Colonic mucosa (tissue), 4 donors: ENCODE measurements around the gene TRAPPC12. TPM values are rescaled to one million over a fixed set of nuclear protein-coding genes. Genes with fewer than 3 reads are reported as not detected.
"Not testable (repeated sequence)": the region's sequence is repeated elsewhere in the genome, so short reads cannot be mapped to it uniquely, and the experiment has no call there.

Experiments
- DNase-seq: peaks from one replicate; pipeline ENCODE4 v3.0.0-alpha.2; 2020
- H3K27ac ChIP-seq: fragments of 200-600 bp; one replicate; pipeline ENCODE4 v1.8.0; 2021
- H3K27me3 ChIP-seq: fragments of 200-600 bp; one replicate; pipeline ENCODE4 v1.8.0; 2021
- H3K36me3 ChIP-seq: fragments of 200-600 bp; one replicate; pipeline ENCODE4 v1.8.0; 2021
- H3K4me1 ChIP-seq: fragments of 200-600 bp; one replicate; pipeline ENCODE4 v1.8.0; 2021; ENCODE audit warnings: mild to moderate bottlenecking
- H3K4me3 ChIP-seq: fragments of 200-600 bp; one replicate; pipeline ENCODE4 v1.8.0; 2021
- H3K9ac ChIP-seq, 2 donors: one replicate each; pipeline ENCODE4 v1.7.0; 2013; ENCODE audit warnings: control low read depth in 2 of 2, low read depth in 2 of 2, low read length in 2 of 2
- H3K9me3 ChIP-seq: fragments of 200-600 bp; one replicate; pipeline ENCODE4 v1.8.0; 2021
- CTCF ChIP-seq: fragments of 200-600 bp; IDR thresholded peaks from one replicate; pipeline ENCODE4 v1.8.0; 2022; ENCODE audit warnings: antibody characterized with exemption, mild to moderate bottlenecking
- intact Hi-C: fragments of 100-400 bp; cut with DNase I; formaldehyde crosslinking; loops from one replicate; pipeline ENCODE4 v1.14.1; 2022
- total RNA-seq, 2 donors: library from RNA; stranded (reverse); fragmentation: NEBNext Ultra II Directional in 1 of 2; extraction: Animal tissue kit (Norgen Biotek cat#: 25700) in 1 of 2; gene quantifications; one replicate each; pipeline ENCODE4 v1.2.1, GENCODE V29; 2021
- donor health status: healthy.
- donor health status: DM: no; HTN: no; CAD: no.
- donor health status: DM: no; HTN: no; CAD: no.

TRAPPC12 gene
- total RNA-seq, 2 donors from 2014 or later: 59.1 to 91.5 TPM

- TF ChIP-seq CTCF: no peak
- intact Hi-C loops: no loop called here
- Histone ChIP-seq H3K4me3 (no peak overlapping the region), H3K9ac (no peak overlapping the region), H3K27ac (no peak overlapping the region), H3K36me3 (peaks cover 9% of the 10 kb centered on the region), H3K27me3 (no peaks in the 10 kb centered on the region), H3K9me3 (no peaks in the 10 kb centered on the region), H3K4me1 (no peaks in the 10 kb centered on the region)
- DNase-seq: no peak
Measured at GRCh38 chr2:3446381-3446780, 66.9 kb downstream of the TRAPPC12 start.

GRCh38 chr2:3447186-3447585 is 67.7 kb downstream of the TRAPPC12 start:
- H3K4me1 ChIP-seq, H3K9me3 ChIP-seq, intact Hi-C loops, DNase-seq, H3K9ac ChIP-seq, H3K4me3 ChIP-seq, H3K27ac ChIP-seq, H3K27me3 ChIP-seq, H3K36me3 ChIP-seq: not testable (repeated sequence)

GRCh38 chr2:3447789-3448317 is 68.4 kb downstream of the TRAPPC12 start:
- Histone ChIP-seq H3K36me3 (peaks cover 9% of the 10 kb centered on the region), H3K4me1 (no peaks in the 10 kb centered on the region), H3K9ac (no peak overlapping the region), H3K27ac (no peak overlapping the region), H3K27me3 (no peaks in the 10 kb centered on the region), H3K9me3 (no peaks in the 10 kb centered on the region), H3K4me3 (no peak overlapping the region)
- no peak for DNase-seq
- intact Hi-C loops: no loop called here
- TF ChIP-seq CTCF: no peak

- H3K9me3 ChIP-seq, H3K27ac ChIP-seq, H3K27me3 ChIP-seq, H3K4me3 ChIP-seq, H3K4me1 ChIP-seq, H3K36me3 ChIP-seq, DNase-seq, intact Hi-C loops, H3K9ac ChIP-seq: not testable (repeated sequence)
Measured at GRCh38 chr2:3448441-3448911, 69.0 kb downstream of the TRAPPC12 start.

- intact Hi-C loops: no loop called here
- no peak for DNase-seq
- Histone ChIP-seq H3K4me3 (no peak overlapping the region), H3K36me3 (peaks cover 9% of the 10 kb centered on the region), H3K9ac (no peak overlapping the region), H3K27ac (no peak overlapping the region), H3K9me3 (no peaks in the 10 kb centered on the region), H3K27me3 (no peaks in the 10 kb centered on the region), H3K4me1 (no peaks in the 10 kb centered on the region)
- TF ChIP-seq CTCF: no peak
Measured at GRCh38 chr2:3449086-3449485, 69.6 kb downstream of the TRAPPC12 start.

- TF ChIP-seq CTCF: no peak
- Histone ChIP-seq H3K4me3 (no peak overlapping the region), H3K36me3 (peaks cover 9% of the 10 kb centered on the region), H3K9ac (no peak overlapping the region), H3K9me3 (no peaks in the 10 kb centered on the region), H3K27me3 (no peaks in the 10 kb centered on the region), H3K4me1 (no peaks in the 10 kb centered on the region), H3K27ac (no peak overlapping the region)
- intact Hi-C loops: no loop called here
- DNase-seq: no peak
Measured at GRCh38 chr2:3449936-3450335, 70.4 kb downstream of the TRAPPC12 start.
